ENCODE data around the gene SMG6.

DNA sequence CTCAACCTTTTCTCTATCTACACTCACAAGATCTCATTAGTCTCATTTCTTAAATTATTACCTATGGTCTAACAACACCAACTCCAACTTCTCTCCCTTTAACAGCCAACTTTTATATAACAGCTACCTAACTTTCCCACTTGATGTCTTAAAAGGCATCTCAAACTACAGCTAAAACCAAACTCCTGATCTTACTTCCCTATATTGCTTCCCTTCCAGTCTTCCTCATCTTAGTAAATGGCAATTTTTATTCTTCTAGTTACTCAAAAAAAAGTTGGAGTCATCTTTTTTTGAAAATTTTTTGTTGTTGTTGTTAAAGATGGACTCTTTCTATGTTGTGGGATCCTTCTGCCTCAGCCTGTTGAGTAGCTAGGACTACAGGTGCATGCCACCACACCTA, 15.5 kb upstream of the SMG6 start:
- TF ChIP-seq NRF1 (IDR thresholded peaks at IDR 0.05; ENCODE audit: low read depth, low read length) (no peak), GABPA (IDR thresholded peaks at IDR 0.05; ENCODE audit: low read depth) (no peak), SIN3A (IDR thresholded peaks at IDR 0.05; ENCODE audit: borderline replicate concordance, low read depth, low read length) (no peak), EZH2phosphoT487 (IDR thresholded peaks at IDR 0.05; ENCODE audit: borderline replicate concordance, low read depth) (no peak), EP300 (IDR thresholded peaks at IDR 0.05; ENCODE audit: borderline replicate concordance in 1 of 2, low read depth in 1 of 2, low read length in 1 of 2) (no peak), NFIC (IDR thresholded peaks at IDR 0.05; ENCODE audit: borderline replicate concordance) (no peak), POLR2AphosphoS5 (IDR thresholded peaks at IDR 0.05; ENCODE audit: low read depth, low read length) (no peak)
- TF ChIP-seq, protein P1, sequence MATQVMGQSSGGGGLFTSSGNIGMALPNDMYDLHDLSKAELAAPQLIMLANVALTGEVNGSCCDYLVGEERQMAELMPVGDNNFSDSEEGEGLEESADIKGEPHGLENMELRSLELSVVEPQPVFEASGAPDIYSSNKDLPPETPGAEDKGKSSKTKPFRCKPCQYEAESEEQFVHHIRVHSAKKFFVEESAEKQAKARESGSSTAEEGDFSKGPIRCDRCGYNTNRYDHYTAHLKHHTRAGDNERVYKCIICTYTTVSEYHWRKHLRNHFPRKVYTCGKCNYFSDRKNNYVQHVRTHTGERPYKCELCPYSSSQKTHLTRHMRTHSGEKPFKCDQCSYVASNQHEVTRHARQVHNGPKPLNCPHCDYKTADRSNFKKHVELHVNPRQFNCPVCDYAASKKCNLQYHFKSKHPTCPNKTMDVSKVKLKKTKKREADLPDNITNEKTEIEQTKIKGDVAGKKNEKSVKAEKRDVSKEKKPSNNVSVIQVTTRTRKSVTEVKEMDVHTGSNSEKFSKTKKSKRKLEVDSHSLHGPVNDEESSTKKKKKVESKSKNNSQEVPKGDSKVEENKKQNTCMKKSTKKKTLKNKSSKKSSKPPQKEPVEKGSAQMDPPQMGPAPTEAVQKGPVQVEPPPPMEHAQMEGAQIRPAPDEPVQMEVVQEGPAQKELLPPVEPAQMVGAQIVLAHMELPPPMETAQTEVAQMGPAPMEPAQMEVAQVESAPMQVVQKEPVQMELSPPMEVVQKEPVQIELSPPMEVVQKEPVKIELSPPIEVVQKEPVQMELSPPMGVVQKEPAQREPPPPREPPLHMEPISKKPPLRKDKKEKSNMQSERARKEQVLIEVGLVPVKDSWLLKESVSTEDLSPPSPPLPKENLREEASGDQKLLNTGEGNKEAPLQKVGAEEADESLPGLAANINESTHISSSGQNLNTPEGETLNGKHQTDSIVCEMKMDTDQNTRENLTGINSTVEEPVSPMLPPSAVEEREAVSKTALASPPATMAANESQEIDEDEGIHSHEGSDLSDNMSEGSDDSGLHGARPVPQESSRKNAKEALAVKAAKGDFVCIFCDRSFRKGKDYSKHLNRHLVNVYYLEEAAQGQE (IDR thresholded peaks at IDR 0.05; ENCODE audit: low read depth, low read length), result no peak
- TF ChIP-seq, protein P2, sequence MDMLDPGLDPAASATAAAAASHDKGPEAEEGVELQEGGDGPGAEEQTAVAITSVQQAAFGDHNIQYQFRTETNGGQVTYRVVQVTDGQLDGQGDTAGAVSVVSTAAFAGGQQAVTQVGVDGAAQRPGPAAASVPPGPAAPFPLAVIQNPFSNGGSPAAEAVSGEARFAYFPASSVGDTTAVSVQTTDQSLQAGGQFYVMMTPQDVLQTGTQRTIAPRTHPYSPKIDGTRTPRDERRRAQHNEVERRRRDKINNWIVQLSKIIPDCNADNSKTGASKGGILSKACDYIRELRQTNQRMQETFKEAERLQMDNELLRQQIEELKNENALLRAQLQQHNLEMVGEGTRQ (IDR thresholded peaks at IDR 0.05; ENCODE audit: borderline replicate concordance, low read depth, low read length), result no peak
- TF ChIP-seq, protein P3, sequence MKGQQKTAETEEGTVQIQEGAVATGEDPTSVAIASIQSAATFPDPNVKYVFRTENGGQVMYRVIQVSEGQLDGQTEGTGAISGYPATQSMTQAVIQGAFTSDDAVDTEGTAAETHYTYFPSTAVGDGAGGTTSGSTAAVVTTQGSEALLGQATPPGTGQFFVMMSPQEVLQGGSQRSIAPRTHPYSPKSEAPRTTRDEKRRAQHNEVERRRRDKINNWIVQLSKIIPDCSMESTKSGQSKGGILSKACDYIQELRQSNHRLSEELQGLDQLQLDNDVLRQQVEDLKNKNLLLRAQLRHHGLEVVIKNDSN (IDR thresholded peaks at IDR 0.05; ENCODE audit: borderline replicate concordance, low read depth), result no peak
- TF ChIP-seq, protein P4, sequence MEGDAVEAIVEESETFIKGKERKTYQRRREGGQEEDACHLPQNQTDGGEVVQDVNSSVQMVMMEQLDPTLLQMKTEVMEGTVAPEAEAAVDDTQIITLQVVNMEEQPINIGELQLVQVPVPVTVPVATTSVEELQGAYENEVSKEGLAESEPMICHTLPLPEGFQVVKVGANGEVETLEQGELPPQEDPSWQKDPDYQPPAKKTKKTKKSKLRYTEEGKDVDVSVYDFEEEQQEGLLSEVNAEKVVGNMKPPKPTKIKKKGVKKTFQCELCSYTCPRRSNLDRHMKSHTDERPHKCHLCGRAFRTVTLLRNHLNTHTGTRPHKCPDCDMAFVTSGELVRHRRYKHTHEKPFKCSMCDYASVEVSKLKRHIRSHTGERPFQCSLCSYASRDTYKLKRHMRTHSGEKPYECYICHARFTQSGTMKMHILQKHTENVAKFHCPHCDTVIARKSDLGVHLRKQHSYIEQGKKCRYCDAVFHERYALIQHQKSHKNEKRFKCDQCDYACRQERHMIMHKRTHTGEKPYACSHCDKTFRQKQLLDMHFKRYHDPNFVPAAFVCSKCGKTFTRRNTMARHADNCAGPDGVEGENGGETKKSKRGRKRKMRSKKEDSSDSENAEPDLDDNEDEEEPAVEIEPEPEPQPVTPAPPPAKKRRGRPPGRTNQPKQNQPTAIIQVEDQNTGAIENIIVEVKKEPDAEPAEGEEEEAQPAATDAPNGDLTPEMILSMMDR (IDR thresholded peaks at IDR 0.05), result no peak
